ENCODE measurements around the gene CLCN5. TPM values are rescaled to one million over a fixed set of nuclear protein-coding genes. Genes with fewer than 3 reads are reported as not detected.
A peak's percentile ranks its signal among the peaks of the same experiment; 100 is the strongest.

Gene CLCN5
- total RNA-seq, 1 experiment from 2014 or later = 7.3 TPM

- Histone ChIP-seq H3K27me3 (ENCODE audit: control insufficient read depth, insufficient read depth, low read length) (no peaks in the 10 kb centered on the region), H3K36me3 (replicated peaks; ENCODE audit: control insufficient read depth, insufficient read depth, low read length) (no peaks in the 10 kb centered on the region), H3K4me3 (ENCODE audit: insufficient read depth, low read depth, low read length) (no peak overlapping the region)
- no peak for DNase-seq
These were observed 9.5 kb upstream of the CLCN5 start for GRCh38 chrX:49912861-49913260.

- Histone ChIP-seq H3K27me3 (ENCODE audit: control insufficient read depth, insufficient read depth, low read length) (no peaks in the 10 kb centered on the region), H3K4me3 (ENCODE audit: insufficient read depth, low read depth, low read length) (no peak overlapping the region), H3K36me3 (replicated peaks; ENCODE audit: control insufficient read depth, insufficient read depth, low read length) (no peaks in the 10 kb centered on the region)
- peak; percentile 39 for DNase-seq
These were observed 6.8 kb upstream of the CLCN5 start for GRCh38 chrX:49915361-49916222.

- peak; percentile 54 for DNase-seq
- peaks cover 9% of the 10 kb centered on the region for H3K27me3 ChIP-seq (ENCODE audit: control insufficient read depth, insufficient read depth, low read length)
- H3K36me3 ChIP-seq (replicated peaks; ENCODE audit: control insufficient read depth, insufficient read depth, low read length) = no peaks in the 10 kb centered on the region
- no peak overlapping the region for H3K4me3 ChIP-seq (ENCODE audit: insufficient read depth, low read depth, low read length)
These were observed 2.8 kb upstream of the CLCN5 start for GRCh38 chrX:49919617-49920016.

- H3K4me3 ChIP-seq (ENCODE audit: insufficient read depth, low read depth, low read length) = no peak overlapping the region
- no peaks in the 10 kb centered on the region for H3K36me3 ChIP-seq (replicated peaks; ENCODE audit: control insufficient read depth, insufficient read depth, low read length)
- no peak for DNase-seq
- peaks cover 9% of the 10 kb centered on the region for H3K27me3 ChIP-seq (ENCODE audit: control insufficient read depth, insufficient read depth, low read length)
These were observed 1.3 kb upstream of the CLCN5 start for GRCh38 chrX:49921109-49921508.

- H3K36me3 ChIP-seq (replicated peaks; ENCODE audit: control insufficient read depth, insufficient read depth, low read length) = no peaks in the 10 kb centered on the region
- H3K27me3 ChIP-seq (ENCODE audit: control insufficient read depth, insufficient read depth, low read length) = peaks cover 9% of the 10 kb centered on the region
- no peak overlapping the region for H3K4me3 ChIP-seq (ENCODE audit: insufficient read depth, low read depth, low read length)
- no peak for DNase-seq
These were observed 2.8 kb downstream of the CLCN5 start for GRCh38 chrX:49925176-49925575.

- no peak for DNase-seq
- Histone ChIP-seq H3K27me3 (ENCODE audit: control insufficient read depth, insufficient read depth, low read length) (no peaks in the 10 kb centered on the region), H3K4me3 (ENCODE audit: insufficient read depth, low read depth, low read length) (no peak overlapping the region), H3K36me3 (replicated peaks; ENCODE audit: control insufficient read depth, insufficient read depth, low read length) (no peaks in the 10 kb centered on the region)
These were observed 7.6 kb downstream of the CLCN5 start for GRCh38 chrX:49930039-49930438.

- no peaks in the 10 kb centered on the region for H3K36me3 ChIP-seq (replicated peaks; ENCODE audit: control insufficient read depth, insufficient read depth, low read length)
- DNase-seq = no peak
- H3K27me3 ChIP-seq (ENCODE audit: control insufficient read depth, insufficient read depth, low read length) = no peaks in the 10 kb centered on the region
- no peak overlapping the region for H3K4me3 ChIP-seq (ENCODE audit: insufficient read depth, low read depth, low read length)
These were observed 10.4 kb downstream of the CLCN5 start for GRCh38 chrX:49932791-49933190.

- H3K36me3 ChIP-seq (replicated peaks; ENCODE audit: control insufficient read depth, insufficient read depth, low read length) = no peaks in the 10 kb centered on the region
- H3K27me3 ChIP-seq (ENCODE audit: control insufficient read depth, insufficient read depth, low read length) = no peaks in the 10 kb centered on the region
- no peak for DNase-seq
- no peak overlapping the region for H3K4me3 ChIP-seq (ENCODE audit: insufficient read depth, low read depth, low read length)
These were observed 11.8 kb downstream of the CLCN5 start for GRCh38 chrX:49934148-49934547.

GRCh38 chrX:49934729-49935128, 12.3 kb downstream of the CLCN5 start:
- Histone ChIP-seq H3K36me3 (replicated peaks; ENCODE audit: control insufficient read depth, insufficient read depth, low read length) (no peaks in the 10 kb centered on the region), H3K4me3 (ENCODE audit: insufficient read depth, low read depth, low read length) (no peak overlapping the region), H3K27me3 (ENCODE audit: control insufficient read depth, insufficient read depth, low read length) (no peaks in the 10 kb centered on the region)
- DNase-seq = no peak

GRCh38 chrX:49947781-49948180, 25.4 kb downstream of the CLCN5 start:
- H3K4me3 ChIP-seq (ENCODE audit: insufficient read depth, low read depth, low read length) = no peak overlapping the region
- no peaks in the 10 kb centered on the region for H3K36me3 ChIP-seq (replicated peaks; ENCODE audit: control insufficient read depth, insufficient read depth, low read length)
- DNase-seq = no peak
- H3K27me3 ChIP-seq (ENCODE audit: control insufficient read depth, insufficient read depth, low read length) = no peaks in the 10 kb centered on the region

GRCh38 chrX:49949961-49950360, 27.6 kb downstream of the CLCN5 start:
- no peaks in the 10 kb centered on the region for H3K27me3 ChIP-seq (ENCODE audit: control insufficient read depth, insufficient read depth, low read length)
- no peak for DNase-seq
- H3K4me3 ChIP-seq (ENCODE audit: insufficient read depth, low read depth, low read length) = no peak overlapping the region
- no peaks in the 10 kb centered on the region for H3K36me3 ChIP-seq (replicated peaks; ENCODE audit: control insufficient read depth, insufficient read depth, low read length)

GRCh38 chrX:49951524-49952193, 29.3 kb downstream of the CLCN5 start:
- Histone ChIP-seq H3K27me3 (ENCODE audit: control insufficient read depth, insufficient read depth, low read length) (no peaks in the 10 kb centered on the region), H3K36me3 (replicated peaks; ENCODE audit: control insufficient read depth, insufficient read depth, low read length) (no peaks in the 10 kb centered on the region), H3K4me3 (ENCODE audit: insufficient read depth, low read depth, low read length) (no peak overlapping the region)
- no peak for DNase-seq

- no peak overlapping the region for H3K4me3 ChIP-seq (ENCODE audit: insufficient read depth, low read depth, low read length)
- no peaks in the 10 kb centered on the region for H3K36me3 ChIP-seq (replicated peaks; ENCODE audit: control insufficient read depth, insufficient read depth, low read length)
- H3K27me3 ChIP-seq (ENCODE audit: control insufficient read depth, insufficient read depth, low read length) = no peaks in the 10 kb centered on the region
- no peak for DNase-seq
These were observed 33.9 kb downstream of the CLCN5 start for GRCh38 chrX:49956313-49956712.

- no peaks in the 10 kb centered on the region for H3K27me3 ChIP-seq (ENCODE audit: control insufficient read depth, insufficient read depth, low read length)
- H3K4me3 ChIP-seq (ENCODE audit: insufficient read depth, low read depth, low read length) = no peak overlapping the region
- no peaks in the 10 kb centered on the region for H3K36me3 ChIP-seq (replicated peaks; ENCODE audit: control insufficient read depth, insufficient read depth, low read length)
- no peak for DNase-seq
These were observed 36.5 kb downstream of the CLCN5 start for GRCh38 chrX:49958727-49959485.

GRCh38 chrX:49959602-49960001, 37.2 kb downstream of the CLCN5 start:
- Histone ChIP-seq H3K4me3 (ENCODE audit: insufficient read depth, low read depth, low read length) (no peak overlapping the region), H3K36me3 (replicated peaks; ENCODE audit: control insufficient read depth, insufficient read depth, low read length) (no peaks in the 10 kb centered on the region), H3K27me3 (ENCODE audit: control insufficient read depth, insufficient read depth, low read length) (no peaks in the 10 kb centered on the region)
- DNase-seq = no peak
